A549 (cell line): ENCODE data around the gene NANOS3. TPM values are rescaled to one million over a fixed set of nuclear protein-coding genes. Genes with fewer than 3 reads are reported as not detected.

Source experiments
- ATAC-seq, 2 experiments: fragments of 200-7000 bp in 1 of 2; fragments of >200 bp in 1 of 2; cut with Nextera tagmentation in 1 of 2; cut with Tn5 transposase in 1 of 2; 3 replicates each; pipeline versions ENCODE4 v1.8.0 to v1.9.1; 2018 to 2020; ENCODE audit warnings: mild to moderate bottlenecking in 1 of 2, moderate library complexity in 1 of 2
- CTCF ChIA-PET: fragments of 300-600 bp; sonication (Branson Sonifier 250); formaldehyde crosslinking; extraction: SDS; loops from one replicate; lab custom pipeline; 2021; ENCODE audit warnings: antibody characterized with exemption, inconsistent platforms; lab: Yijun Ruan, JAX
- POLR2A ChIA-PET: fragments of 350-600 bp; formaldehyde crosslinking; extraction: SDS; loops from one replicate; lab custom pipeline; 2021; ENCODE audit warnings: antibody characterized with exemption, inconsistent platforms; lab: Yijun Ruan, JAX
- DNase-seq, 2 experiments: peaks; one replicate each; pipeline versions ENCODE4 v3.0.0 to v3.0.0-alpha.2; 2011 to 2016; ENCODE audit warnings: low read depth in 1 of 2, low spot score in 1 of 2
- FAIRE-seq: peaks from 2 replicates; lab custom pipeline; 2011; peaks lifted over from hg19 to GRCh38; lab: Jason Lieb, UNC
- H3K27ac ChIP-seq, 2 experiments: fragments of >200 bp; sonication (Bioruptor Twin); formaldehyde crosslinking; 3 replicates each; pipeline ENCODE4 v1.5.1; 2016 to 2017
- H3K4me1 ChIP-seq: fragments of >200 bp; sonication (Bioruptor Twin); formaldehyde crosslinking; 3 replicates; pipeline ENCODE4 v1.6.1; 2016
- H3K4me2 ChIP-seq: fragments of >200 bp; sonication (Bioruptor Twin); formaldehyde crosslinking; 3 replicates; pipeline ENCODE4 v1.6.1; 2016
- H3K4me3 ChIP-seq: fragments of >200 bp; sonication (Bioruptor Twin); formaldehyde crosslinking; 3 replicates; pipeline ENCODE4 v1.5.1; 2016
- H3K9me3 ChIP-seq: fragments of >200 bp; sonication (Bioruptor Twin); formaldehyde crosslinking; 3 replicates; pipeline ENCODE4 v1.6.1; 2016
- BCL3 ChIP-seq: fragments of >200 bp; sonication (Bioruptor Twin); formaldehyde crosslinking; IDR thresholded peaks from 3 replicates; pipeline ENCODE4 v1.6.1; 2016
- EHMT2 ChIP-seq: fragments of 200-600 bp; sonication (generic); IDR thresholded peaks from 2 replicates; pipeline ENCODE4 v1.6.1; 2016; ENCODE audit warnings: antibody characterized with exemption, low read depth, mild to moderate bottlenecking, moderate library complexity
- FOSB ChIP-seq: fragments of 250-450 bp; sonication (Bioruptor Pico); IDR thresholded peaks from 2 replicates; pipeline ENCODE4 v1.5.0; 2020; ENCODE audit warnings: mild to moderate bottlenecking, moderate library complexity
- FOSL2 ChIP-seq, 2 experiments: fragments of 450-650 bp in 1 of 2; fragments of >200 bp in 1 of 2; sonication (Bioruptor Twin) in 1 of 2; formaldehyde crosslinking; IDR thresholded peaks; 2 replicates each; pipeline versions ENCODE4 v1.5.0 to v1.6.1; 2016 to 2020; ENCODE audit warnings: mild to moderate bottlenecking in 1 of 2, moderate library complexity in 1 of 2
- GATA3 ChIP-seq: IDR thresholded peaks from 2 replicates; pipeline ENCODE4 v1.6.1; 2012; ENCODE audit warnings: borderline replicate concordance
- HDAC2 ChIP-seq: fragments of 200-600 bp; sonication (generic); IDR thresholded peaks from 2 replicates; pipeline ENCODE4 v1.6.1; 2016
- HEYL ChIP-seq: fragments of 250-450 bp; sonication (Bioruptor Pico); IDR thresholded peaks from 2 replicates; pipeline ENCODE4 v1.8.0; 2021; ENCODE audit warnings: mild to moderate bottlenecking, moderate library complexity
- HOXA7 ChIP-seq: fragments of 250-450 bp; sonication (Bioruptor Pico); IDR thresholded peaks from 2 replicates; pipeline ENCODE4 v1.5.0; 2020; ENCODE audit warnings: mild to moderate bottlenecking, moderate library complexity
- HOXB13 ChIP-seq: fragments of 250-450 bp; sonication (Bioruptor Pico); IDR thresholded peaks from 2 replicates; pipeline ENCODE4 v1.5.0; 2020; ENCODE audit warnings: low read depth, mild to moderate bottlenecking, moderate library complexity
- HOXB5 ChIP-seq: fragments of 250-450 bp; sonication (Bioruptor Pico); IDR thresholded peaks from 2 replicates; pipeline ENCODE4 v1.5.0; 2020; ENCODE audit warnings: mild to moderate bottlenecking, moderate library complexity
- JUN ChIP-seq, 2 experiments: fragments of >200 bp; sonication (Bioruptor Twin); formaldehyde crosslinking; IDR thresholded peaks; 2 replicates in 1 of 2; 3 replicates in 1 of 2; pipeline ENCODE4 v1.6.1; 2016 to 2017
- KDM1A ChIP-seq: fragments of 200-600 bp; sonication (generic); IDR thresholded peaks from 2 replicates; pipeline ENCODE4 v1.6.1; 2016; ENCODE audit warnings: low read depth, mild to moderate bottlenecking
- MYC ChIP-seq: IDR thresholded peaks from 2 replicates; pipeline ENCODE4 v1.6.1; 2012; ENCODE audit warnings: mild to moderate bottlenecking, inconsistent platforms, low read length, improper control_type of control experiment, borderline replicate concordance
- NPAS2 ChIP-seq: fragments of 250-450 bp; sonication (Bioruptor Pico); IDR thresholded peaks from 2 replicates; pipeline ENCODE4 v1.8.0; 2022; ENCODE audit warnings: mild to moderate bottlenecking, moderate library complexity, borderline replicate concordance
- PBX3 ChIP-seq: IDR thresholded peaks from 2 replicates; pipeline ENCODE4 v1.6.1; 2012
- PHF8 ChIP-seq: fragments of 200-600 bp; sonication (generic); IDR thresholded peaks from 2 replicates; pipeline ENCODE4 v1.6.1; 2016; ENCODE audit warnings: low read depth, mild to moderate bottlenecking, antibody characterized with exemption, moderate library complexity, borderline replicate concordance
- RARB ChIP-seq: fragments of 250-450 bp; sonication (Bioruptor Pico); IDR thresholded peaks from 2 replicates; pipeline ENCODE4 v1.8.0; 2021; ENCODE audit warnings: mild to moderate bottlenecking, moderate library complexity
- RCOR1 ChIP-seq: fragments of 150-350 bp; IDR thresholded peaks from 2 replicates; pipeline ENCODE4 v1.6.1; 2014; ENCODE audit warnings: antibody characterized with exemption, low read length, low read depth
- RNF2 ChIP-seq: fragments of 200-600 bp; sonication (generic); IDR thresholded peaks from 2 replicates; pipeline ENCODE4 v1.6.1; 2016; ENCODE audit warnings: low read depth, mild to moderate bottlenecking, antibody characterized with exemption, moderate library complexity, borderline replicate concordance
- SREBF2 ChIP-seq: fragments of 450-650 bp; IDR thresholded peaks from 2 replicates; pipeline ENCODE4 v1.6.1; 2014; ENCODE audit warnings: mild to moderate bottlenecking, moderate library complexity
- TFCP2L1 ChIP-seq: fragments of 250-450 bp; sonication (Bioruptor Pico); IDR thresholded peaks from 2 replicates; pipeline ENCODE4 v1.5.0; 2021; ENCODE audit warnings: mild to moderate bottlenecking
- TP53 ChIP-seq: fragments of 250-450 bp; sonication (Bioruptor Pico); IDR thresholded peaks from 2 replicates; pipeline ENCODE4 v1.5.0; 2021; ENCODE audit warnings: mild to moderate bottlenecking, moderate library complexity
- USF2 ChIP-seq: fragments of 450-650 bp; IDR thresholded peaks from 2 replicates; pipeline ENCODE4 v1.6.1; 2014; ENCODE audit warnings: antibody characterized with exemption
- ZC3H11A ChIP-seq: fragments of 450-650 bp; IDR thresholded peaks from 2 replicates; pipeline ENCODE4 v1.6.1; 2014; ENCODE audit warnings: antibody characterized with exemption, mild to moderate bottlenecking
- ZSCAN20 ChIP-seq: fragments of 250-450 bp; sonication (Bioruptor Pico); IDR thresholded peaks from 2 replicates; pipeline ENCODE4 v1.8.0; 2022; ENCODE audit warnings: mild to moderate bottlenecking, moderate library complexity
- WGBS: methylation state at CpG from one replicate; pipeline ENCODE4 v1.1.6; 2017; ENCODE audit errors: missing lambda C conversion rate; 5-methylcytosine and 5-hydroxymethylcytosine counted together
- polyA plus RNA-seq, 4 experiments: library from polyadenylated mRNA; depleted of rRNA in 3 of 4; stranded (reverse); fragments of >200 nt; fragmentation: RNase III in 1 of 4; extraction: RNeasy Plus Mini Kit Qiagen cat#74134 plus additional on column Dnase treatment in 1 of 4; gene quantifications; 2 replicates in 3 of 4; 3 replicates in 1 of 4; pipeline ENCODE4 v1.2.3, GENCODE V29; 2011 to 2017
- TF ChIP-seq, protein P1 (sequence below): fragments of >200 bp; sonication (Bioruptor Twin); formaldehyde crosslinking; IDR thresholded peaks from 2 replicates; pipeline ENCODE4 v1.6.1; 2016

Gene NANOS3
- polyA plus RNA-seq, 2 of the 4 experiments (the other 2 are of a cell fraction), result 0.31 to 1.2 TPM

GRCh38 chr19:13926010-13926409 lies 49.1 kb downstream of the NANOS3 start:
- no peak for ATAC-seq
- TF ChIP-seq EHMT2 (no peak), FOSB (CRISPR knock-in tag) (no peak), TP53 (CRISPR knock-in tag) (no peak), USF2 (no peak), NPAS2 (no peak), FOSL2 (IDR thresholded peaks at IDR 0.05) (no peak), FOSL2 (CRISPR knock-in tag; IDR thresholded peaks at IDR 0.05) (no peak), HOXB5 (CRISPR knock-in tag) (no peak), RCOR1 (no peak), HDAC2 (no peak), HEYL (no peak), ZC3H11A (no peak)
- TF ChIP-seq, all 56 proteins: peak for 0
- Histone ChIP-seq H3K4me2 (no peak overlapping the region), H3K9me3 (no peaks in the 10 kb centered on the region), H3K27ac (no peak overlapping the region), H3K4me1 (no peaks in the 10 kb centered on the region), H3K4me3 (no peak overlapping the region)
- POLR2A ChIA-PET, result no interaction called here
- 53% methylated on average over 4 of the region's 4 CpGs for WGBS
- DNase-seq (no peak), FAIRE-seq (no peak)
- CTCF ChIA-PET, result interaction anchor here (1.9 kb wide), 1 partner anchor 12 kb away, joined by 6 read pairs; no protein-coding TSS in a partner anchor

- POLR2A ChIA-PET, result no interaction called here
- no peak overlapping the region for H3K4me3 ChIP-seq
- 97% methylated on average over 6 of the region's 8 CpGs for WGBS
- TF ChIP-seq RARB, result no peak
- TF ChIP-seq GATA3, result no peak
- no peak for TF ChIP-seq PHF8
- TF ChIP-seq SREBF2, result no peak
- no peak for TF ChIP-seq HEYL
- no peak for TF ChIP-seq HOXA7 (CRISPR knock-in tag)
- CTCF ChIA-PET, result no interaction called here
- DNase-seq (no peak), FAIRE-seq (no peak), ATAC-seq (no peak)
- H3K27ac ChIP-seq, result no peak overlapping the region
- no peaks in the 10 kb centered on the region for H3K4me1 ChIP-seq
- H3K9me3 ChIP-seq, result no peaks in the 10 kb centered on the region
- no peak overlapping the region for H3K4me2 ChIP-seq
These were observed 49.8 kb downstream of the NANOS3 start for GRCh38 chr19:13926715-13927114.

DNA sequence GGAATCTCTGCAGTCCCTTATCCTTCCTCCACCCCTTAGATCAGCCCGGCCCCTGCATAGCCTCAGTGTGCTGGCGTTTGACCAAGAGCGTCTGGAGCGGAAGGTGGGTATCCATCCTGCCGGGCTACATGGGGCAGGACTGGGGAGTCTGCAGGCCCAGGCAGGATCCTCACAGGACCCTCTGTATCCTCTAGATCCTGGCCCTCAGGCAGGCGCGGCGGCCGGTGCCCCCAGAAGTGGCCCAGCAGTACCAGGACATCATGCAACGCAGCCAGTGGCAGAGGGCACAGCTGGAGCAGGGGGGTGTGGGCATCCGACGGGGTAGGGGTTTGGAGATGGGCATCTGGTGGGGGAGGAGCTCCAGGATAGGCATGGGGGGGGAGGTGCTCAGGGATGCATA lies 52.4 kb downstream of the NANOS3 start:
- H3K4me3 ChIP-seq, result no peak overlapping the region
- CTCF ChIA-PET, result interaction anchor here (0.7 kb wide), 1 partner anchor 533 kb away, joined by 3 read pairs; no protein-coding TSS in a partner anchor
- no CpG with 5 or more reads among the region's 12 CpGs for WGBS
- H3K27ac ChIP-seq, result no peak overlapping the region
- H3K4me1 ChIP-seq, result no peaks in the 10 kb centered on the region
- no peaks in the 10 kb centered on the region for H3K9me3 ChIP-seq
- FAIRE-seq (no peak), ATAC-seq (no peak), DNase-seq (no peak)
- POLR2A ChIA-PET, result no interaction called here
- TF ChIP-seq RNF2 (no peak), PHF8 (no peak), PBX3 (no peak), TFCP2L1 (CRISPR knock-in tag) (no peak)
- H3K4me2 ChIP-seq, result no peak overlapping the region

DNA sequence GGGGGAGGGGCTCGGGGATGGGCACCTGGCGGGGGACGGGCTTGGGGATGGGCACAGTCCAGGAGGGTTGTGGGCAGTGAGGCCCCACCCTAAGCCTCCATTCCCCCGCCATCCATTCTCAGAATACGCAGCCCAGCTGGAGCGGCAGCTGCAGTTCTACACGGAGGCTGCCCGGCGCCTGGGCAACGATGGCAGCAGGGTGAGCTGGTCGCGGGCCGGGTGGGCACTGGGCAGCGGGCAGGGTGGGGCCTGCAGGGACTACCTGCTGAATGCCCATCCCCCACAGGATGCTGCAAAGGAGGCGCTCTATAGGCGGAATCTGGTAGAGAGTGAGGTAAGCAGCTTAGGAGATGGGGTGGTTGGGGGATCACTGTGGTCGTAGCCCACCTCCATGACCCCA lies 53.0 kb downstream of the NANOS3 start:
- no peaks in the 10 kb centered on the region for H3K4me1 ChIP-seq
- FAIRE-seq (no peak), DNase-seq (no peak), ATAC-seq (no peak)
- no peak overlapping the region for H3K4me2 ChIP-seq
- WGBS, result 20% methylated on average over 1 of the region's 17 CpGs
- ChIA-PET POLR2A (no interaction called here), CTCF (no interaction called here)
- H3K27ac ChIP-seq, result no peak overlapping the region
- H3K9me3 ChIP-seq, result no peaks in the 10 kb centered on the region
- H3K4me3 ChIP-seq, result no peak overlapping the region
- TF ChIP-seq MYC (no peak), TP53 (CRISPR knock-in tag) (no peak), FOSL2 (IDR thresholded peaks at IDR 0.05) (no peak), FOSL2 (CRISPR knock-in tag; IDR thresholded peaks at IDR 0.05) (no peak), JUN (IDR thresholded peaks at IDR 0.05) (no peak), PHF8 (no peak), USF2 (no peak), SREBF2 (no peak), BCL3 (no peak), KDM1A (no peak), PBX3 (no peak), ZSCAN20 (CRISPR knock-in tag) (no peak), HOXB13 (CRISPR knock-in tag) (no peak)
- TF ChIP-seq, protein P1, sequence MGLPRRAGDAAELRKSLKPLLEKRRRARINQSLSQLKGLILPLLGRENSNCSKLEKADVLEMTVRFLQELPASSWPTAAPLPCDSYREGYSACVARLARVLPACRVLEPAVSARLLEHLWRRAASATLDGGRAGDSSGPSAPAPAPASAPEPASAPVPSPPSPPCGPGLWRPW, result no peak
